ENCODE results near the gene FUT2.

DNA sequence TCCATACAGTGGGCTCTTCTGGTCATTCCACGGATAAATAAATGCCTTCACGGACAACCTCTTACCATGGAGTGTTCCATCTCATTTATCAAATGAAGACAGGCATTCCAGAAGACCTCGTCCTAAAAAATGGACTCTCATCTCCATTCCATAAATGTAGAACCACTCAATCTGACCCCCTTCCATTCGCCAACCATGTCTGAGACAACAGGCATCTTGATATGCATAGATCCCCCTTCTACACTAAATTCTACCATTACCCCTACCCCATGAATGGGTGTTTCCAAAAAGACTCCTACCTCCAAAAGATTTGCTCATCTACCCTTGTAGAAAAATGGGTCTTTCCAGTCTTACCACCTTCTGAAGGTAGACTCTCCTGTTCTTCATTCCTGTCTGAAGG, 35.7 kb downstream of the FUT2 start:
- TF ChIP-seq, protein P1, sequence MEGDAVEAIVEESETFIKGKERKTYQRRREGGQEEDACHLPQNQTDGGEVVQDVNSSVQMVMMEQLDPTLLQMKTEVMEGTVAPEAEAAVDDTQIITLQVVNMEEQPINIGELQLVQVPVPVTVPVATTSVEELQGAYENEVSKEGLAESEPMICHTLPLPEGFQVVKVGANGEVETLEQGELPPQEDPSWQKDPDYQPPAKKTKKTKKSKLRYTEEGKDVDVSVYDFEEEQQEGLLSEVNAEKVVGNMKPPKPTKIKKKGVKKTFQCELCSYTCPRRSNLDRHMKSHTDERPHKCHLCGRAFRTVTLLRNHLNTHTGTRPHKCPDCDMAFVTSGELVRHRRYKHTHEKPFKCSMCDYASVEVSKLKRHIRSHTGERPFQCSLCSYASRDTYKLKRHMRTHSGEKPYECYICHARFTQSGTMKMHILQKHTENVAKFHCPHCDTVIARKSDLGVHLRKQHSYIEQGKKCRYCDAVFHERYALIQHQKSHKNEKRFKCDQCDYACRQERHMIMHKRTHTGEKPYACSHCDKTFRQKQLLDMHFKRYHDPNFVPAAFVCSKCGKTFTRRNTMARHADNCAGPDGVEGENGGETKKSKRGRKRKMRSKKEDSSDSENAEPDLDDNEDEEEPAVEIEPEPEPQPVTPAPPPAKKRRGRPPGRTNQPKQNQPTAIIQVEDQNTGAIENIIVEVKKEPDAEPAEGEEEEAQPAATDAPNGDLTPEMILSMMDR (IDR thresholded peaks at IDR 0.05; ENCODE audit: poor library complexity, severe bottlenecking): no peak
- TF ChIP-seq EP300 (conservative IDR thresholded peaks at IDR 0.05; ENCODE audit: poor library complexity, severe bottlenecking): no peak
- TF ChIP-seq POLR2AphosphoS5 (IDR thresholded peaks at IDR 0.05): no peak
- TF ChIP-seq EZH2 (IDR thresholded peaks at IDR 0.05; ENCODE audit: borderline replicate concordance, insufficient read depth, low read length, poor library complexity, severe bottlenecking): no peak
- TF ChIP-seq MXI1 (conservative IDR thresholded peaks at IDR 0.05; ENCODE audit: poor library complexity, severe bottlenecking): no peak
- no peak for TF ChIP-seq TAF1 (IDR thresholded peaks at IDR 0.05; ENCODE audit: low read depth)
- no peak for TF ChIP-seq SMC3 (conservative IDR thresholded peaks at IDR 0.05; ENCODE audit: poor library complexity)

Measured in neural cell (in vitro differentiated cells).